GM18858 (cell line): Measurements from ENCODE around the gene PRDX6.
"Not testable (repeated sequence)": the region's sequence is repeated elsewhere in the genome, so short reads cannot be mapped to it uniquely, and the experiment has no call there.

ENCODE experiments used
- ATAC-seq: cut with Tn5 transposase; IDR thresholded peaks from one replicate; pipeline ENCODE4 v1.9.1; 2021; ENCODE audit not compliant: unreplicated experiment

PRDX6 gene

DNA sequence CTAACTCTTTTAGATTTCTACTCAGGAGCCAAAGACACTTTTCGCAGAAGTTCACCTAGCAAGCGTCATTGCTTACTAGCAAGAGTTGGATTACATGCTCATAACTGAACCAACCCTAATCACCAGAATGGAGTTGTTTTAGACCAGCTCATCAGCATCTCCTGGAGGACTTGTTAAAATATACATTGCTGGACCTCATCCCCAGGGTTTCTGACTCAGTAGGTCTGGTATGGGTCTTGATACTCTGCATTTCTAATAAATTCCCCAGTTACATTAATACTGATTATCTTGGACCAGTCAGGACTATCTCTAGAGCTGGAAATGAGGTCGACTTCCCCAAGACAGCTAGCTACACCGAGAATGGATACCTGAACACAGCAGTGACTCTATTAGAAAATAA lies 9.7 kb upstream of the PRDX6 start:
- ATAC-seq, result no peak

GRCh38 chr1:173469656-173470055 lies 7.5 kb upstream of the PRDX6 start:
- ATAC-seq, result no peak

DNA sequence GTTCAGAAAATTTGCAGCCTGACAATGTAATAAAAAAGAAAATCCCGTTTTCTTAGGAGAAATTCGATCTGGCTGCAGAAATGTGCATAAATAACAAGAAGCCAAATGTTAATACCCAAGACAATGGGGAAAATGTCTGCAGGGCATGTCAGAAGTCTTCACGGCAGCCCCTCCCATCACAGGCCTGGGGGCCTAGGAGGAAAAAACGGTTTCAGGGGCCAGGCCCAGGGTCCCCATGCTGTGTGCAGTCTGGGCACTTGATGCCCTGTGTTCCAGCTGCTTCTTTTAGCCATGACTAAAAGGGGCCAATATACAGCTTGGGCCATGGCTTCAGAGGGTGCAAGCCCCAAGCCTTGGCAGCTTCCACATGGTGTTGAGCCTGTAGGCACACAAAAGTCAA lies 6.5 kb upstream of the PRDX6 start:
- ATAC-seq, result no peak

GRCh38 chr1:173473599-173474011 lies 3.5 kb upstream of the PRDX6 start:
- no peak for ATAC-seq

DNA sequence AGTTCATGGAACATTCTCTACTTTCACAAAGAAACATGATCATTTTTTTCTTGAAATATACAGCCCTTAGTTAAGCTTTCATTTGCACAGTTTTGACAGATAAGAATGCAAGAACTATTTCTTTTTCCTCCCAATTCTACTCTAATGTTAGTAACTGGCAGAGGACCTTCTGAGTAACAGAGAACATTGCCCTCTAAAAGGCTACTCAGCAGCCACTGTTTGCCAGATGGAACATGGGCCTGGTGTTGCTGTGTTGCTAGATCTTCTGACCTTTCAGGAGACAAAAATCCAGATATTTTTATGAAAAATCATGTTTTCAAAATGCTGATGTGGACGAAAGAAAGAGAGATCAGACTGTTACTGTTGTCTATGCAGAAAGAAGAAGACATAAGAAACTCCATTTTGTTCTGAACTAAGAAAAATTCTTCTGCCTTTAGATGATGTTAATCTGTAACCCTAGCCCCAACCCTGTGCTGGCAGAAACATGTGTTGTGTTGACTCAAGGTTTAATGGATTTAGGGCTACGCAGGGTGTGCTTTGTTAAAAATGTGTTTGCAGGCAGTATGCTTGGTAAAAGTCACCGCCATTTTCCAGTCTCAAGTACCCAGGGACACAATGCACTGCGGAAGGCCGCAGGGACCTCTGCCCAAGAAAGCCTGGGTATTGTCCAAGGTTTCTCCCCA lies 2.9 kb upstream of the PRDX6 start:
- ATAC-seq, result no peak

DNA sequence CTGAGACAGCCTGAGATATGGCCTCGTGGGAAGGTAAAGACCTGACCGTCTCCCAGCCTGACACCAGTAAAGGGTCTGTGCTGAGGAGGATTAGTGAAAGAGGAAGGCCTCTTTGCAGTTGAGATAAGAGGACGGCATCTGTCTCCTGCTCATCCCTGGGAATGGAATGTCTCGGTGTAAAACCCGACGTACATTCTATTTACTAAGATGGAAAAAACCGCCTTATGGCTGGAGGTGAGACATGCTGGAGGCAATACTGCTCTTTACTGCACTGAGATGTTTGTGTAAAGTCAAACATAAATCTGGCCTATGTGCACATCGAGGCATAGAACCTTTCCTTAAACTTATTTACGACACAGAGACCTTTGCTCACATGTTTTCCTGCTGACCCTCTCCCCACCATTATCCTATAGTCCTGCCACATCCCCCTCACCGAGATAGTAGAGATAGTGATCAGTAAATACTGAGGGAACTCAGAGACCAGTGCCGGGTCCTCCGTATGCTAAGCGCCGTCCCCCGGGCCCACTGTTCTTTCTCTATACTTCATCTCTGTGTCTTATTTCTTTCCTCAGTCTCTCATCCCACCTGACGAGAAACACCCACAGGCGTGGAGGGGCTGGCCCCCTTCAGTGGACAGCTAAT lies 2.2 kb upstream of the PRDX6 start:
- ATAC-seq, result not testable (repeated sequence)

DNA sequence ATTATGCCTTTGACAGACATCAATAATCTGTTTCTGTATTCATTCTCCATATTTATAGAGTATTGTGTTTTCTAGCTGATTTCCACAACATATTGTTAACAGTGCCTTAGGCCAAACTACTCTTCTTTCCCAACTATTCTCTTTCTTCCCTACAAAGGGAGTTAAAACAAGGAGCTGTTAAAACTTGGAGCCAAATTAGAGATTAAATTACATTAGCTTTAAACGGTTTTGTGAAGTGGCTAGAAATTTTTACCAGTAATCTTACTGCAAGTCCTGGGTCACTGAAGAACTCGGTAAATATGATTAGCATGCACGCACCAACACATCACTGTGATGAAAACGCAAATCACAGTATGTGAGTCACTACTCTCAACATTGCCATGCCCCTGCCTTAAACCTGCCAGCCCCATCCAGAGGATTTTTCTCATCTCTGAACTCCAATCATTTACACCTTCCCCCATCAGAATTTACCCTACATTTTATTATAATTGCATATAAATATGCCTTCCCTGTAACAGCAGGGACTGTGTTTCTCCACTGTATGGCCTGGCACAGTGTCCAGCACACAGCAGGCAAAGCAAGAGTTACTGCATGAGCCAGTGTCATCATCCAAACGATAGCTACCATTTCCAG lies 1.5 kb upstream of the PRDX6 start:
- ATAC-seq, result no peak

GRCh38 chr1:173476197-173476664 lies 904 bp upstream of the PRDX6 start:
- ATAC-seq, result no peak

DNA sequence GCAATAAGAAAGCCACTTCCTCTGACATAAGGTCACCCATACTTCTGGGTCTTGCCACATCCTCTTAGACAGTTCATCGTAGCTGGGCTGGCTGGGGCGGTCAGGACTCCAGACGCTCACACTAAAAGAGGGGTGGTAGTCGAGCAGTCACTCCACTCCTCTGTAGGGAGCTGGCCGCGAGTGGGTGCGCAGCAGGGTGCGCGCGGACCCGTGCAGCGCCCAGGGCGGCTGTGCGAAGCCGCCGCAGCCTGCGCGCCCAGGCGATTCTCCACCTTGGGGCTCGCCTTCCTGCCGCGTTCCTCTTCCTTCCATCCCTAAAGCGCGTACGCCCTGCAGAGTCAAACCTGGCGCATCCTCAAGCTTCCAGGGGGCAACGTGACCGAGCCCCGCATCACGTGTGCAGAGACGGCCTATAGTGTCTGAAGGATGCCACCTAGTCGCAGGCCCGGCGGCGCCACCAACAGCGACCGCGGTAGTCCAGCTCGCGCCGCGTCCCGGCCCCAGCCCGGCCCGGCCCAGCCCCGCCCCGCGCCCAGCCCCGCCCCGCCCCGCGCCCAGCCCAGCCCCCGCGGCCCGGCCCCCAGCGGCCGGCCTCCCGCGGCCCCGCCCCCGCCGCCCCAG lies 360 bp upstream of the PRDX6 start:
- ATAC-seq, result peak; percentile 92

- ATAC-seq, result no peak
Observed at GRCh38 chr1:173478094-173478674, 1.0 kb downstream of the PRDX6 start.

DNA sequence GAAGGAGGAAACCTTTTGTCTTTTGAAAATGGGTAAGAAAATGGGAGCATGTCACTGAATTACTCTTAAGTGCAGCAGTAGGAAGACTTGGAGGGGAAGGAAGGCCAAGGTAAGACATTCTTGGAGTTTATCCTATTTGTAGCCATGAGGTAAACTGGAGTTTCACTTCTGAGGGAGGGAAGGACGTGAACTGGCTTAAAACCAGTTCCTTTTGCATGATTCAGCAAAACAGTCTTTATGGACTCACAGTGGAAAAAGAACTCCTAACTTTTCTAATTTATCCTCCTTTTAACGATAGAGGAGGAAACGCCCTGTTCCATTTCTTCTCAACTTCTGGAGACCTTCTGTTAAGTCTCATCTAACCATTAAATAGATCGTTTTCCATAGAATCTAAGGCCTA lies 2.5 kb downstream of the PRDX6 start:
- no peak for ATAC-seq

GRCh38 chr1:173481195-173481772 lies 4.1 kb downstream of the PRDX6 start:
- ATAC-seq, result no peak

DNA sequence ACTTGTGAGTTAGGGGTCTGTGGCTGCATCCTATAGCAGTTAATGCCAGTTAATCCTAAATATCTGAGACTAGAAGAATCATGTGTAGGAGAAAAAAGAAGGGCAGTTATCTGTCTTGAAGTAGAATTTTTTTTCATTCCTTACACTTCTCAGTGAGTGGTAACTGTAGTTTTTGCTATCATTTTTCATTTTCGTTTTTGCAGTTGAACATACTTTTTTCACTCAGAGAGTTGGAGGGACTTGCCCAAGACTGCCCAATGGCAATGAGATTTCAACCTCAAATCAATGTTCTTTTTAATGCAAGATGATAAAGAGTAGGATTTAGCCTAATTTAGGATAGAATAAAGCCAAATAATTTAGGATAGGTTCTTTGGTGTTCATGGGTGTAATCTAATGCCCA lies 5.5 kb downstream of the PRDX6 start:
- ATAC-seq, result no peak

- ATAC-seq, result no peak
Observed at GRCh38 chr1:173484276-173484675, 7.1 kb downstream of the PRDX6 start.

DNA sequence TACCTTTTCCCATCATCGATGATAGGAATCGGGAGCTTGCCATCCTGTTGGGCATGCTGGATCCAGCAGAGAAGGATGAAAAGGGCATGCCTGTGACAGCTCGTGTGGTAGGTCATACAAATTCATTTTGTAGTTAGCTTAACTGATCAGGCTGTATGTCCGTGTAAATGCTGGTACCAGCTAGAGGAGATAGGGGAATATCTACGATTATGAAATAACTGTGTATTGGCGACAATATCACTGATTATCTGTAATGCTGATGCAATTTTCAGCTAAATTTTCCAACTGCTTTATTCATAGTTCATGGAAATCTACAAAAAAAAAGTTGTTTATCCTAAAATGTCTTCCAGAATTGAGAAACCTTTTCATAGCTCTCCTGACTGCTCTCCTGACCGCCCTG lies 8.3 kb downstream of the PRDX6 start:
- ATAC-seq, result no peak

DNA sequence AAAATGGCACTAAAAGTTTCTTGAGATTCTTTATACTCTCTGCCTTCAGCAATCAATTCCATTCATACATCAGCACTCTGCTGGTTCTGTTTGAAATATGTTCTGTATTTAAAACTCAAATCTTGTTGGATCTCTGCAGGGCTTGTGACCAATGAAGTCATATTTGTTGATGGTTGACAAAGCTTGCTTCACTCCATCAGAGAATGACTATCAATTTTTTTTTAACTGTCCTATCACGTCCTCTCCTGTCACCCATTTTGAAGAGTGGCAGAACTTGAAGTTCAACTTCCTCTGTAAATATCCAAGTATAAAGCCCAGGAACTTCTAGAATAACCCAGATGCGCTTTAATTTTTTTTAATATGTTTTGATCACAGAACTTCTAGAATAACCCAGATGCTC lies 10.9 kb downstream of the PRDX6 start:
- ATAC-seq, result no peak

DNA sequence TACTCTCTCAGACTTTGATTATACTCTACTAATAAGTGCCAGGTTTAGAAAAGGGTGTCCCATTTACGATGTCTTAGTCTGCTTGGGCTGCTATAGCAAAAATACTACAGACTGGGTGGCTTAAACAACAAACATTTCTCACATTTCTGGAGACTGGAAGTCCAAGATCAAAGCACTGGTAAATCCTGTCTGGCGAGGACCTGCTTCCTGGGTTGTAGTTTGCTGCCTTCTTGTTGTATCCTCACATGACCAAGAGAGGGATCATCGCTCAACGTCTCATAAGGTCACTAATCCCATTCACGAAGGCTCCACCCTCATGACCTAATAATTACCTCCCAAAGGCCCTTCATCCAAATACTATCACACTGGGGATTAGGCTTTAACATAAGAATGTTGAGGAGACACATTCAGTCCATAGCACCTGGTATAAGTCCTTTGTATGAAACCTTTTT lies 12.0 kb downstream of the PRDX6 start:
- no peak for ATAC-seq

- ATAC-seq, result no peak
Observed at GRCh38 chr1:173489929-173490328, 12.8 kb downstream of the PRDX6 start.

DNA sequence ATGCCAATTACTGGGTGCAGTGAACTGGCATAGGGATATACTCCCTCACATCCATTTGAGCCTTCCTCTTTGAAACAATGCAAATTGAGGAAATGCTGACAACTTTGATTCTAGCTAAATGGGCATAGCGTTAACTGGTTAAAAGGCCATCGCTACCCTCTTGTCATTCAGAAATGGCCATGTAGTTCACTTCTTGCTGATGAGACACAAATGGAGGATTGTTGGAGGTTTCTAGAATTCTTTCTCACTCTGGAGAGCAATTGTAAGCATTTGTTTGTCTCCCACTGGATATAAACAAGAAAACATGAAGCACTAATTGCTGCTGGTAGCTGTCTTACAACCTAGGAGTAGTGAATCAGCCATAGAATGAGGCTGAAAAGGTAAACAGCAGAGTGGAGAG lies 14.4 kb downstream of the PRDX6 start:
- ATAC-seq, result no peak

GRCh38 chr1:173493125-173493524 lies 16.0 kb downstream of the PRDX6 start:
- not testable (repeated sequence) for ATAC-seq
